Upper lobe of left lung (tissue), 4 donors: ENCODE data around the gene MPRIP.

Source experiments
- CTCF ChIP-seq, 6 experiments: fragments of 450-650 bp in 4 of 6; fragments of 200-600 bp in 2 of 6; sonication (generic) in 2 of 6; IDR thresholded peaks; one replicate each; pipeline ENCODE4 v1.5.1; 2016 to 2019; ENCODE audit warnings: antibody characterized with exemption in 6 of 6
- EP300 ChIP-seq, 4 donors: sonication (generic); formaldehyde crosslinking; IDR thresholded peaks; one replicate each; pipeline ENCODE4 v1.5.1; 2017; ENCODE audit warnings: antibody characterized with exemption in 4 of 4, control low read depth in 2 of 4
- POLR2A ChIP-seq, 4 donors: fragments of 450-650 bp; IDR thresholded peaks; one replicate each; pipeline ENCODE4 v1.5.1; 2016 to 2017; ENCODE audit warnings: antibody characterized with exemption in 4 of 4, mild to moderate bottlenecking in 2 of 4

GRCh38 chr17:17027442-17028058 is 14.7 kb upstream of the MPRIP start:
- TF ChIP-seq POLR2A (IDR thresholded peaks at IDR 0.05) (no peak), EP300 (IDR thresholded peaks at IDR 0.05) (no peak), CTCF (IDR thresholded peaks at IDR 0.05) (no peak)
